ENCODE data around the gene PIK3AP1.
"Not testable (repeated sequence)": the region's sequence is repeated elsewhere in the genome, so short reads cannot be mapped to it uniquely, and the experiment has no call there.

PIK3AP1 gene

DNA sequence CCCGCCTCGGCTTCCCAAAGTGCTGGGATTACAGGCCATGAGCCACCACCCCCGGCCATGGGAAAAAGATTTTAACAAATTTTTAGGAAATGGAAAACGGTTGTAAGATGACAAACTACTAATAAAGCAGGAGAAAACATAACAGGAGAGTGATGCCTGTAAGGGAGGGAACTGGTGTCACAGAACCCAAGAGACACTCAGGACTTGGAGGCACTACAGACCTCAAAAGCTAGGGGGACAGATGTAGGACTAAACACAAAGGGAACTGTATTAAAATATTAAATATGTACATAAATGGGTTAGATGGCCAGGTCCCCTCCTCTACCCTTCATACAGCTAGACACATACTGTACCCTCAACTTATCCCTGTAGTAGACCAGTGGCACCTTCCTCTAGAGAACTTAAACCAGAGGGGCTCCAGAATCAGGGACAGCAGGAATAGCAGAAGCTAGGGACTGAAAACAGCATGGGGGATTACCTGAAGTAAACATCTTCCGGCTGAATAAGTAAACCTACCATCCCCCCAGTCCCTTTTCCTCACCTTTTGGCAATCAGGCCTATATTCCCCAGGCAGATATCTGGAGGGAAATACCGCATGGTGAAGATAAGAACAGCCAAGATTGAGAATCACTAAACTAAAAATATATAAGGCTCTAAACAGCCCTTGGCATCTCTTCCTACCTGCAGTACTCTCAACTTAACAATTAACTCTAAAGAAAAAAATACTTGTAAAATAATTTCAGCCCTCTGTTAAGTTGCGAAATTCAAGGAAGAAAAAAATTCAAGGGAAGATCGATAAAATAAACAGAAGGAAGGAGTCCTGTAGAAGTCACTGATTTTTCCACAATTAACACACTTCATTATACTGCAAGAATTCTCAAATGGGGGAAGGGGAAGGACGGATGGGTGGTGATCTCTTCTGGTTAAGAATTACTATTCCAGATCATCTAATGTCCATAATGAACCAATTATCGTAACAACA is 149.0 kb downstream of the PIK3AP1 start:
- DNase-seq, result no peak

DNA sequence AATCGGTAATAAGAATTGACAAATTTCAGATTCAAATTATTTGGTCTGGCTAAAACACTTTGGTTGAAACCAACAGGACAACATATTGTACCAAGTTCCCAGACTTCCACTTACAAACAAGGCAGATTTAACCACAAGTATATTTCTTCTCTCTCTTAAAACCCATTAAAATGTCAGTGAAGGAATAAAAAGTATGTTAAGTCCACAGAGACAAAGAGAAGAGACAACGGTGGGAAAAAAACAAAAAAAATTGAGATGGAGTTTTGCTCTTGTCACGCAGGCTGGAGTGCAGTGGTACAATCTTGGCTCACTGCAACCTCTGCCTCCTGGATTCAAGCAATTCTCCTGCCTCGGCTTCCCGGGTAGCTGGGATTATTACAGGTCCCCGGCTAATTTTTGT is 149.8 kb downstream of the PIK3AP1 start:
- DNase-seq, result no peak

DNA sequence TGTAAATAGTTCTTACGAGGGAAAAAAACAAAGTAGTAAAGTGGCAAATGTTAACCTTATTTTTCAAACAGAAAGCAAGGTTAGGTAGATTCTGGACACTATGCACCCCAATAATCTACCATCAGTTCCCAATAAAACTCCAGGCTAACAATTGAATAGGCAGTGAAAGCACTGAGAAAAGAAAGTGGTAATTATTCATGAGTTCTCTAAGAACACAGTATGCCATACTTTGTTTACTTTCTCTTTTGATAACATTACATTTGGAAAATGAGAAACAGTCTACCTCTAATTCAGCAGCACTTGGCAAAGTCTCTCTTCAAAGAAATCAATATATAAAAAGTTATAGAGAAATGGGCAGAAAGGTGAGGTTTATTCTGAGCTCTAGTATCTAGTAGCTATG is 151.9 kb downstream of the PIK3AP1 start:
- DNase-seq, result no peak

DNA sequence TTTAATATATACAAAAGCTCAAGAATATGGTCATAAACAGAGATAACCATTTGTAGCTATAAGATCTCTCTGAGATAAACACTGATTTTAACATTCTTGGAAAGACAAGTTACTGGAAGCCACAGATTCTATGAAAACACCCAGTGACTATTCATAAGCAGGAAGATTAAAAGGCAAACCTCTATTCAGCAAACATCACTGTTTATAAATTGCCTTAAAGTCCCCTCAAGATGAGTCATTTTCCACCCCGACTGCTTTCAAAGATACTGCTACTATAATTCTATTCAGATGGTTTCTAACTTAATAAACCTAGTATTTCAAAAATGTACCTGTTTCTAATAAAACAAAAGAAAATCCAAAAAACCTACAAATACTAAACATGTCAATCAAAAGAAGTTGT is 154.5 kb downstream of the PIK3AP1 start:
- no peak for DNase-seq

DNA sequence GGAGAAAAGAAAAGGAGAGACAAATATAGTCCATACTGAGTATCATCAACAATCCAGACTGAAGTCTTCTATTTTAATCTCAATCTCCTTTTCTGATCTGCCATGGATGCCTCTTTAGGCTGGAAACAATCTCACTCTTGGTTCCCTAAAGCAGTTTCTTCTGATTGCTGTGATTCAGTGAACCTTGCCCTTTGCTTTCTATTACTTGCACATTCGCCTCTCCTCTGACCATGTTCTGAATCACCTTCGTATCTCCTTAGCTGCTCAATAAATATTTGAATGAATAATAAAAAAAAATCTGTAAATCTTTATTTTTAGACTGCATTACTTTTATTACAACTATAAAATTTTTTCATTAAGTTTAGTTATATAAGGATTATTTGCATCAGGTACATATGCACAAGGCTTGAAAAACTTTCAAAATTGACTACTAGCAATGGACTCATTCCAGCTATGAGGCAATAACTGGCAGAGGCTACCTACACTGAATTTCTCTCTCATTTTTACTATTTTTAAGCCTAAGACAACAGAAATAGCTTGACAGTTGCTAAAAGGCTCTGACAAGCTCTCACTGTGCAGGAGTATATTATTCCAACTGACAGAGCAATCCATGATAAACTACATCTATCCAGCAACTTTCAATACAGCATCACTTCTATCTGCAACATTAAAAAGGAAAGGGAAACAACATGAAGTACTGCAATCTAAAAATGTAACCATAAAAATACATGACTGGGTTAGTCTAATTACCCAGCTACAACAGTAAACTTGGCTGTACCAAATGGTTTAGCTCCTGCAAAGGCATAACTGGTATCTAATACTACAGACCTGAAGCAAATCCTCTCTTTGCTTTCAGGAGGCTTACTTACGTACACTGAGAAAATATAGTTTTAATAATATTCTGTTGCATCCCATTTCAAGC is 159.1 kb downstream of the PIK3AP1 start:
- no peak for DNase-seq

DNA sequence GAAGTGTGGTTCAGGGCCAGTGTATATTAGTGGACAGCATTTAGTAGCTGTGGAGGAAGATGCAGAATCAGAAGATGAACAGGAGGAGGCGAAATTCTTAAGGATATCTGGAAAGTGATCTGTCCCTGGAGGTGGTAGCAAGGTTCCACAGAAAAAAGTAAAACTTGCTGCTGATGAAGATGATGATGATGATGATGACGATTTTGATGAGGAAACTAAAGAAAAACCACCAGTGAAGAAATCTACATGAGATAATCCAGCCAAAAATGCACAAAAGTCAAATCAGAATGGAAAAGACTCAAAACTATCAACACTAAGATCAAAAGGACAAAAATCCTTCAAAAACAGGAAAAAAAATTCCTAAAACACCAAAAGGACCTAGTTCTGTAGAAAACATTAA is 159.8 kb downstream of the PIK3AP1 start:
- no peak for DNase-seq

DNA sequence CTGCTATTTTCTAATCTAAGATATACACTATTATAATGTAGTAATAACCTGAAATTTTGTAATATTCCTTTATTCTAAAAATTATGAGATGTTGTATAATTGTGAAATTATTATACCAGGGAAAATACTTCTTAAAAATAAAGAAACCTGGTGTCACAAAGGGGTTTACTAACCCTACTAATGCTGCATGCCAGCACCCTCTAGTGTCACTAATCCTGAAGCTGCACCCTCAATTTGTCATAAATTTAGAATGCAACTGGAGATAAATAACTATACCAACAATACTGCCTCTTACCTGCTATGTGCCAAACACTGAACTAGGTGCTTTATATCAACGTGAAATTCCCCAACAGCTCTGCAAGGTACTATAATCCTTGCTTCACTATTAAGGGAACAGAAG is 164.3 kb downstream of the PIK3AP1 start:
- DNase-seq, result no peak

DNA sequence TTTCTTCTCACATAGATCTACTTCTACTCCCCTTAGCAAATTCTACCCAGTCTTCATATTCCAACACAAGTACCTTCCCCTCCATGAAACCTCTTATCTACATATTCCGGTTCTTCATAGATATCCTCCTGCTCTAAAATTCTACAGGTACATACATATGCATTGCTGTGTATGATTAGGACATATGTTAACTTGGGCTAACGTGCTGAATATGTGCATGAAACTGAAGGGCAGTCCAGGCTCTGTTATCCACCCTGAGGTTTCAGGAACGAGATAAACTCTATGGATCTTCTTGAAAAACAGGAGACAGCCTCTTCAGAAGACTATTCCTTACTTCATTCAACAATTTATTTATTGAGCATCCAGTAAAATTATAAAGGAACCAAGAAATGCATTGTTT is 165.0 kb downstream of the PIK3AP1 start:
- no peak for DNase-seq

DNA sequence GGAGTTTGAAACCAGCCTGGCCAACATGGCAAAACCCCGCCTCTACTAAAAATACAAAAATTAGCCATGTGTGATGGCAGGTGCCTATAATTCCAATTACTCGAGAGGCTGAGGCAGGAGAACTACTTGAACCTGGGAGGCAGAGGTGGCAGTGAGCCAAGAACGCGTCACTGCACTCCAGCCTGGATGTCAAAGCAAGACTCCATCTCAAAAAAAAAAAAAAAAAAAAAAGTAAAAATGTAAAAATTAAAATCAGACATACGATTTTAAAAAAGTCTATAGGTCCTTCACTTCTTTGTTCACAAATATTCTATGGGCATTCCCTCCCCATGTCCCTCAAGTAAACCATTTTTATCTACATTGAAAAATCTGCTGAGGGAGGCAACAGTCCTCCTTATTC is 171.7 kb downstream of the PIK3AP1 start:
- no peak for DNase-seq

DNA sequence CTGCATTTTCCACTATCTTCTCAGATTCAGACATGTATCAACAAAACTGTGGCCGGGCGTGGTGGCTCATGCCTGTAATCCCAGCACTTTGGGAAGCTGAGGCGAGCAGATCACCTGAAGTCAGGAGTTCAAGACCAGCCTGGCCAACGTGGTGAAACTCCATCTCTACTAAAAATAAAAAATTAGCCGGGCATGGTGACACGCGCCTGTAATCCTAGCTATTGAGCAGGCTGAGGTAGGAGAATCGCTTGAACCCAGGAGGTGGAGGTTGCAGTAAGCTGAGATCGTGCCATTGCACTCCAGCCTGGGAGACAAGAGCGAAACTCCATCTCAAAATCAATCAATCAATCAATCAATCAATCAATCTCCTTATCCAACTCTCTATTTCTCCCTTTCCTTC is 174.8 kb downstream of the PIK3AP1 start:
- not testable (repeated sequence) for DNase-seq

All from NCI-H2081 (cell line).